HG03139 (cell line): ENCODE results near the gene STK25.
"Not testable (repeated sequence)": the region's sequence is repeated elsewhere in the genome, so short reads cannot be mapped to it uniquely, and the experiment has no call there.

Source experiments
- ATAC-seq: cut with Tn5 transposase; IDR thresholded peaks from one replicate; pipeline ENCODE4 v1.9.1; 2021; ENCODE audit not compliant: unreplicated experiment

STK25 gene

DNA sequence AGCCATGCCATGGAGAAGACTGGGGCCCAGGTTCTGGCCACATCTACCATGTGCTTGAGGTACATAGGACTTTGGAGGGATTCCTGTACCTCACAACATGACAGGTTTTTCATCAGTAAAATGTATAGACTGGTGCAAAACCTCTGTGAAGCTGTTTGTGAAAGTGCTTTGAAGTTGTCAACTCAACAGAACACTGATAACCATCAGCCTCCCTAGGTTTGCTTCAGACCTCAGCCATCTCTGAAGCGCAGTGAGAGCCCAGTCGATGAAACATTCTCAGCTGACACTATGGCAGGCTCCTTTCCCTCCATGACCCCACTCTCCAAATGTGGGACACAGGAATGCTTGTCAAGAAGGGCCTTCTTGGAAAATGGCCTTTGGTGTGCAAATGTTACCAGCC lies 38.6 kb downstream of the STK25 start:
- ATAC-seq: no peak

DNA sequence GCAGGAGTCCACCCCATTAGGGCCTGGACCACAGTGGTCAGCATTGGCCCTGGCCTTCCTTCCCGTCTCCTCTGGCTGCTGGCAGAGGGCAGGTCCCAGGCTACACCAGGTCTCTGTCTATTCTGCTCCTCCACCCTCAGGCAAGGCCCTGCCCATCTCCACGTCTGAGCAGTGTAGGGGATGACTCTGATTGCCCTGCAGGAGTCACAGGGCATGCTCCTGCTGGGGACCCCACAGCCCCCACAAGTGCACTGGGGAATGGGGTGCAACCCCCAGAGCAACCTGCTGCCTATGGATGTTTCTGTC lies 40.0 kb downstream of the STK25 start:
- no peak for ATAC-seq

DNA sequence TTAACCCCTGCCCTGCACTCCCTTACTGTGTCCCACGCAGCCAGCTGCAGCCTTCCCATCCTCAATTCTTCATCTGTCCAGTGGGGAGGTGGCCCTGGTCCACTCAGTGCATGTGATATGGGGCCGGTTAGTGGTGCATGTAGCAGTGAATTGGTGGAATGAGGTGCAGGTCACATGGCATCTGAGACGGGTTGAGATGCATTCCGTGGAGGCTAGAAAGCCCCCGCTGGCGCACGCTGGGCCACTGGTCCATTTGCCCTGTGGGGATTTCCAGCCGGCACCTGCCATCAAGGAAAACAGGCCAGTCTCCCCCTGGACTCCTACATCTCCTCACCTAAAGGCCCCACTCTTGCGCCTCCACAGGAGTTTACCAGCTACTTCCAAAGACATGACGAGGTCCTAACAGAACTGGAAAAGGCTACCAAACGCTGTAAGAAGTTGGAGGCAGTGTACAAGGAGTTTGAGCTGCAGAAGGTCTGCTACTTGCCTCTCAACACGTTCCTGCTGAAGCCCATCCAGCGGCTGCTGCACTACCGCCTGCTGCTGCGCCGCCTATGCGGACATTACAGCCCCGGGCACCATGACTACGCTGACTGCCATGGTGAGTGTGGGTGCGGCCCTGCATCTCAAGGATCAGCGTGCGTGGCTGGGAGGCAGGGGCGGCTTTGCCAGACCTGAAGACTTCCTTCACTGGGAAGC lies 40.5 kb downstream of the STK25 start:
- no peak for ATAC-seq

DNA sequence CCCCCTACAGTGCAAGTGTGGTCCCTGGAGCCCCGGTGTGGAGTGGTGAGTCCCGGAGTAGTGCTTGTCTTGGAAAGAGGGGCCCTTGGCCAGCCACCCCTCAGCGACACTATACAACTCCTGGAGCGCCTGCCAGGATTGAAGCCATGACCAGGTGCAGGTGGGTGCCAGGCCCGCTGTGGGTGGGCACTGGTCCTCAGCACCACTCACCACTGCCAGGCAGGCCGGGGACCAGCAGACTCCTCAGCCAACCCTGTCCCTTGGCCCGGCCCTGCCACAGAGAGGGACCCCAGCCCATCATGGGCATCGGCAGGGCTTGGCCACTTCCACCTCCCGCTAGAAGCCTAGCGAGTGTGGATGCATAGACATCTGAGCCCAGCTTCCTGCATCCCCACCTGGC lies 42.2 kb downstream of the STK25 start:
- no peak for ATAC-seq

DNA sequence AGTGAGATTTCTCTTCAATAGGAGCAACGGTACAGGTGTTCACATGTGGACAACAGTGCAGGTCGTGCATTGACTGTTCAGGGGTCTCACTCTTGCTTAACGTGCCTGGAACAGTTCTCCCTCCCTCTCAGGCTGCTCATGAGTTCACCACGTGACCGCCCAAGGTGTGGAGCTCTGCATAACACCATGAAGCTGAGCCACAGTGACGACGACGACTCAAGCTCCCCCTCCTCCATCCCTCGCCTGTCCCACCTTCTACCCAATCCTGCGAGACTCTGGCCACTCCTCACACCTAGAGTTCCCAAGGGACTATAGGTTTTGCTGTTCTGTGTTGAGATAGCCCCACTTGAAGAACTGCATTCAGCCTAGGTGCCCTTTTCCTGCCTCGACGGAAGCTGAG lies 42.8 kb downstream of the STK25 start:
- no peak for ATAC-seq

DNA sequence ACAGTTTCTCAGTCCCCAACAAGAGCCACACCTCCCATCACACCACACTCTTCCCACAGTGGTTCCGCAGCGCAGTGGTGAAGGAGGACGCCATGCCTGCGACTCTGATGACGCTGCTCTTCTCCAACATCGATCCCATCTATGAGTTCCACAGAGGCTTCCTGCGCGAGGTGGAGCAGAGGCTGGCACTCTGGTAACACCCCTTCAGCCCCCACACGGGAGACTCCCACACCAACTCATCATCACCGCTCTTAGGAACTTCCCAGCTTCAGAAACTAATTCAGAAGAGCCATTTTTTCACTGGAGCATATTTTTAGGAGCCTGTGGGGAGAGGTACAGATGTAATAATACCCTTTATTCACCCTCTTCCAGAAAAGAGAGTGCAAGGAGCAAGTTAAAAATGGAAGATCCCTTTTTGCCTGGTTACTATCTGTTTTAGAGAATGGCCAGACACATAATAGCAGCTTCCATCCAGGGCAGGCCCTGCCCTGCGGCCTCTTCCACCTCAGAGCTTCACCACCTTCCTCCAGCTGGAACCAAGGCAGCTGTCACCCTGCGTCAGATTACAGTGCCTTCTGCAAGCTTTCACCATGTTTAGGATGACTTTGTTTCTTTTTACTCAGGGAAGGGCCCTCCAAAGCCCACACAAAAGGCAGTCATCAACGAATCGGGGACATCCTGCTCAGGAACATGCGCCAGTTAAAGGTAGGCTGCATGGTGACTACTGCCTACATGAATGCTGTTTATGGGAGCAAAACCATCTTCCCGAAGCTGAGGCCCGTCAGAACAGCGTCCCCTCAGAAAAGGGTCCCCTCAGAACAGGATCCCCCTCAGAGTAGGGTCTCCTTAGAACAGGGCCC lies 44.9 kb downstream of the STK25 start:
- ATAC-seq: no peak

DNA sequence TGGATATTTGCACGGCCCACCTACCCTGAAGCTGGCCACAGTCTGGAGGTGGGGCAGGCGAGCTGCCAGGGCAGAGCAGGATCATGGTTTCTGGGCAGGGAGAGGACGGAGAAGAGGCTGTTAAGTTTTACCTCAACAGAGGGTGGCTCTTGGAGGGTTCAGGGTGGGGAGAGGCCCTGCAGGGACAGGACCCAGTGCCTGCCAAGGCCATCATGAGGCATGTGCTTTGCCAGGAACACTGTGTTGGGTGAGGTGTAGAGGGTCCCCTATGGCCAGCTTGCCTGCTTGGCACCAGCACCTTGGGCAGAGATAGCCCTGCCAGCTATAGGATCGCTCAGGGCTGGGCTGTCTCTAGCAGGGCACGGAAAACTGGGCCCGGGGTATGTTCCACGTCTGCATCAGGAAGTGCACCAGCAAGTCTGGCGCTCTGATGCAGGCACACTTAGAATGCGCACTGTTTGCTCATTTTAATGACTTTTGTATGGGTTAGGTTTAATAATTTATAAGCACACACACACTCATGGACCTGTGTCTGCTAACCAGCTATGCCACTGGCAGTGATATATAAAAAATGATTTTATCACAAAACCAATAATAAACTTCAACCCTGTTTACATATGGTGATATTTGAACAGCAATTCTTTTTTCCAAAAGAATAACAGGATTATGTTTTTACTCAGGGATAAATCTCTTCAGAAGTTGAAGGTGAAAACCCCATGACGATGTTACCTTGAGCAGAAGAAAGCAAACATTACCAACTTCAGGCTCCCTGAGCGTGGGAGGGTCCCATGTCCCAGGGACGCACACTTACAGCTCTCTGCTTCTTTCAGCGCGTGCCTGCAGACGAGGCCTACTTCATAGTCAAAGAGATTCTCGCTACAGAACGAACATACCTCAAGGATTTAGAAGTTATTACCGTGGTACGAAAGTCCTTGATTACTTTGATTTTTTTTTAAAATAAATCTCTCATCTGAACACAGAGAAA lies 46.4 kb downstream of the STK25 start:
- no peak for ATAC-seq

DNA sequence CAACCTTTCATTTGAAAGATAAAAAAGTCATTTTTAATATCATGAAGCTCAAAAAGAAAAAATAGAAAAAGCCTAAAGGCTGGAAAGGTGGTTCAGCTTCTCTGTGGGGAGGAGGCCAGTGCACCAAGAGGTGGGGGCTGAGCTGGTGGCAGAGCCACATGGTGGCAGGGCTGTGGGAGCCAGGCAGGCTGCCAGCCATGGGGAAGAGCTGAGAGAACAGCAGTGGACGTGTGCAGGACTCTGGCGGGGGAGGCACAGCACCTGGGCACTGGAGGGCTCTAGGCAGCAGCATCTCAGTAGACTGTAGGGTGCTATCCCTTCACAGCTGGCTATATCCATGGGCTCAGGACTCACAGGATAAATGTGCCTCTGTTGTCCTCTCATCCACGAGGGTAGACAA lies 47.8 kb downstream of the STK25 start:
- ATAC-seq: no peak

DNA sequence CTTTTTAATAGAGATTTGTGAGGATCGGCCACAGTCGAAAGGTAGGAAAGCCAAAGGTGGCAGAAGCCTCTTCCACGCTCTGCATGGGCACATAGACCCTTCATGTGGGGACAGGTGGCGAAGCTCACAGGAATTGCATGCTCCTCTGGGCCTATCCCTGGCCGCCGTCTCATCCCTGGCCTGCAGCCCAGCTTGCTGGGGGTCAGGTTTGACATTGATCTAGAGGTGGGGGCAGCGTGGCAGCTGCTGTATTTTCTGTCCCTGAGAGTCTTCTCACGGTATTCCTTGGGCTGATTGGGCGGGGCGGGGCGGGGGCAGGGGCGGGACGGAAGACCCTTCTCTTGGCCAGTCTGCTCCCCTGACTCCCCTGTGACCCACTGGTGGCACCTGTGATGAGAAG lies 48.9 kb downstream of the STK25 start:
- ATAC-seq: no peak

DNA sequence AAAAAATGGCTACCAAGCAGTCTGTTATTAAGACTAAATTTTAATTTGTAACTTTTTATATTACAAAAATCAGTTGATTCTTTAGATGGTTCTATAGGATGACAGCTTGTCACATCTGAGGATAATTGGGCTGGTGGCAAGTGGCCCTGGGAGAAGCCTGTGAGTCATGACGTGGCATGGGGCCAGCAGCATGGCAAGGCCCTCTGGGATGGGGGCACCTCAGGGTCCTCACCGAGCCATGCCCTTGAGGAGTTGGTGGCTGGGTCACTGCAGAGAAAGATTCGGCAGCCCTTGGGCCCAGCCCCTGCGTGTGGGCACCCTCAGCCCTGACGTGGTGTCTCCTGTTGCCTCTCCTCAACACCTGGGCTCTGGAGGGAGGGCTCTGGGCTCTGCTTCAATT lies 49.7 kb downstream of the STK25 start:
- ATAC-seq: no peak

DNA sequence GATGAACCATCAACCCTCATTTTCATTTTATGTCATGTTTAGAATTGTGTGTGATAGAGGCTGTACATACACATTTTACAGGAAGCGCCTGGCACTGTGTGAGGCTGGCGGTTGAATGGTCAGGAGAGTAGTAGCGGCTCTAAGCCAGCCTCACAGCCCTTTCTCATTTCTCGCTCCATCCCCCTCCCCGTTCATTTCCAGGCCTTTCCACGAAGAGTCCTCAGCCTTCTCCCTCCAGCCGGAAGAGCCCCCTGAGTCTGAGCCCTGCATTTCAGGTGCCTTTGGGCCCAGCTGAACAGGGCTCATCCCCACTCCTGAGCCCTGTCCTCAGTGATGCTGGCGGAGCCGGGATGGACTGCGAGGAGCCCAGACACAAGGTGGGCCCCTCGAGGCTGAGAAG lies 51.8 kb downstream of the STK25 start:
- no peak for ATAC-seq

DNA sequence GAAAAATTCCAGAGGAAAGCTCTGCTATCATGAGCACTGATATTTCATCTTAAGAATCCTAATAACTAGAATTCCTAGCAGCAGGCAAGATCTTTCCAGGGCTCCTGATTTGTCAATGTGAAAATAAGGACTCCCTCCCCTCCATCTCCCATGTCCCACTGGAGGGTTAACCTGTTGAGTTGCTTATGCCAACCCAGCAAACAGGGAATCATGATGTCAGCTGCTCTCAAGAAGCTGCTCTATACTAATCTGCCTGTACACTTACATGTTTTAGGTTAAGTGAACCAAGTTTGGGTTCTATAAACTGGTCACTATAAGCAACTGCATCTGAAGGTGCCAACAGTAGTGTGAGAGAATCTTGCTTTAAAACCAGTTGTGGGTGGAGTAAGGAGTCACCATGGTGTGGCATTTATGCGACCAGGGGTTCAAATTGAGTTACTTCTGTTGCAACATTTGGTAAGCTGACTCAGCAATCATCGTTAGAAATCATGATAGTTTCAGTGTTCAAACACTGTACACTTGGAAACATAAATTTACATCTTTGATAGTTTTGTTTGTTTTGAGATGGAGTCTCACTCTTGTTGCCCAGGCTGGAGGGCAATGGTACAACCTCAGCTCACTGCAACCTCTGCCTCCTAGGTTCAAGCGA lies 53.4 kb downstream of the STK25 start:
- ATAC-seq: no peak

DNA sequence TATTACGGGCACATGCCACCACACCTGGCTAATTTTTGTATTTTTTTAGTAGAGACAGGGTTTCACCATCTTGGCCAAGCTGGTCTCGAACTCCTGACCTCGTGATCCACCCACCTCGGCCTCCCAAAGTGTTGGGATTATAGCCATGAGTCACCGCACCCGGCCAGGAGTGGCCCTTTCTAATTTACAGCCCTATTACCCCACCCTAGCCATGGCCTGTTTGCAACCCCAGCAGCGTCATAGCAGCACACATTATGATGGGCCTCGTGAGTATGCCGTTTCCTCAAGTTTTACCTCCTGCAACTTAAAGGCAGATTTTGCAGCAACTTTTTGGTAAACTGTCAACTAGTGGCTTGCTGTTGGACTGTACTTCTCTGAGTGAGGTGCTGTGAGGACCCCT lies 54.5 kb downstream of the STK25 start:
- not testable (repeated sequence) for ATAC-seq

DNA sequence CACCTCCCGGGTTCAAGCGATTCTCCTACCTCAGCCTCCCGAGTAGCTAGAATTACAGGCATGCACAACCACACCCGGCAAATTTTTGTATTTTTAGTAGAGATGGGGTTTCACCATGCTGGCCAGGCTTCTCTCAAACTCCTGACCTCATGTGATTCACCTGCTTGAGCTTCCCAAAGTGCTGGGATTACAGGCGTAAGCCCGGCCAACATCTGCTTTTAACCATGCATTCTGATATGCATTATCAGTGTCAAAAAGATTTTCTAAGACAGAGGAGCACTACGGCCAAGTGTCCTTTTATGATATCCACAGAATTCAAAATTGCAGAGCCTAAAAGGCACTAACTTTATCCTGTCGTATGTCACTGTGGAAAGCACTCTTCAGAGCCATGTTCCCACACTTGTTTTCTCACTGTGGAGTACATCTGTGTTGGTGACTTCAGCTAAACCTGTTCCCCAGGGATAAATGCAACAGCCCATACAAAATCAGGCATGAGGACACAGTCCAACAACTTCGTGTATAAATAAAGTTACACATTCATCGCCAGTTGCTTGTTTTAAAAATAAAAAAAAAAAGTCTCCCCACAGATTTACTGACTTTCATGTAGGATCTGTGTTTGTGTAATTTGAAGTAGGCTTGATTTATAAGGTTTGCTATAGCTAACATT lies 56.4 kb downstream of the STK25 start:
- ATAC-seq: no peak

DNA sequence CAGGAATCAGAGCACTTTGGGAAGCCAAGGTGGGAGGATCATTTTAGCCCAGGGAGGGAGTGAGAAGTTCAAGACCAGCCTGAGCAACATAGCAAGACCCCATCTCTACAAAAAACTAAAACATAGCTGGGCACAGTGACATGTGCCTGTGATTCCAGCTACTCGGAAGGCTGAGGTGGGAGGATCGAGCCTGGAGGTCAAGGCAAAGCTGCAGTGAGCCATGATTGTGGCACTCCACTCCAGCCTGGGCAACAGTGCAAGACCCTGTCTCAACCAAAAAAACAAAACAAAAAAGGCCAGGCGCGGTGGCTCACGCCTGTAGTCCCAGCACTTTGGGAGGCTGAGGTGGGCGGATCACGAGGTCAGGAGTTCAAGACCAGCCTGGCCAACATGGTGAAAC lies 58.3 kb downstream of the STK25 start:
- ATAC-seq: not testable (repeated sequence)

DNA sequence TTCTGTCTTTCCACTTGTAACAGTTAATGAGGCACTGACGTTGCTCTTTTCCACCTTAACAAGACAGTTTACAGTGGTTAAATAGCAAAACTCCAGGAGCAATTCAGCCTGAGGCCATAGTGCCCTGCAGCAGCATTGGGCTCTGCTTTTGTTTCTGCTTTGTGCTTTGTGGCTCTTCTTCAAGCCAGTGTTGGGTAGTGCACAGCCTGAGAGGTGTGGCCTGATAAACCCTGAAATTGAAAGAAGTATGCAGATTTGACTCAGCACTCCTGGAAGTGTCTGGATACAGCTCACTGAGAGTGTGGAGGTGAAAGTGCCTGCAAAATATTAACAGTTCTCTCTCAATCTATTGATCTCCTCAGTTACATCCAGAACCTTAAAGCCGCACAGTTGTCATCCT lies 63.0 kb downstream of the STK25 start:
- ATAC-seq: no peak

DNA sequence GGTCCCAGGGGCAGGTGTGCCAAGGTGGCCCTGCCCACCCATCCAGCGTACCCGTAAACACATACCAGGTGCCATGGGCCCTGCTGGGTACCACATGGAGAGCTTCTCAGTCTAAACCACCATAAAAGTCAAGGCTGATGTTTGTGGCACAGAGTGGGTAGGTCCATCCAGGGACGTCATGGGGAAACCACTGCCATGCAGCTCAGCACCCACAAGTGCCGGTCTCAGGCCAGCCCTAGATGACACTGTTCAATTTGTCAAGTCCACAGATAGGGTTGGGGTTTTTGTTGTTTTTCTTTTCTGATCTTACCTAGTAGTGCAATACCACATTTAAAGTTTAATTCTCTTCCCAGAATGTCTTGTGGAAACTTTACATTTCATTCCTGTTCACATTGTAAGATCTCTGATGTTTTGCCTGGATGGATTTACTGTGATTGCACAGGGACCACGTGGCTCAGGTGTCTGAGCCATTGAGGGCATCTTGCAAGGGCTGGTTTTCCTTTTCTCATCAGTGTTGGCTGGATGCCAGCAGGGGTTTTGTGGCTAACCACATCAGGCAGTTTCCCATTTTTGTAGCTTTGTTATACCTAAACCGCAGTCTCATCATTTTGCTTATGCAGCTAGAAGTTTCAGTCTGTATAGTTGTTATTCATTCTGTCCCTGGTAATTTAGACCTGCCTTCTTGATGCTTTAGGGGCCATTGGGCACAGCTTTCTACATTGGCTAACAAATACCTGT lies 64.7 kb downstream of the STK25 start:
- ATAC-seq: no peak
